PC-9 (cell line): ENCODE data around the gene LSP1. TPM values are rescaled to one million over a fixed set of nuclear protein-coding genes. Genes with fewer than 3 reads are reported as not detected.

Experiments
- BruUV-seq: library from RNA; stranded (reverse); fragments of 400-500 nt; replicated peaks from 2 replicates; lab custom pipeline; 2021; lab: Mats Ljungman, UMichigan
- CTCF ChIA-PET: fragments of 300-600 bp; sonication (Branson Sonifier 250); formaldehyde crosslinking; loops from one replicate; lab custom pipeline; 2022; ENCODE audit warnings: antibody characterized with exemption; lab: Charles Lee
- POLR2A ChIA-PET: fragments of 300-600 bp; sonication (Branson Sonifier 250); formaldehyde crosslinking; loops from one replicate; lab custom pipeline; 2022; ENCODE audit warnings: antibody characterized with exemption; ENCODE audit not compliant: unreplicated experiment; lab: Charles Lee
- DNase-seq, 2 experiments: peaks; one replicate each; pipeline versions ENCODE4 v3.0.0 to v3.0.0-alpha.2; 2015 to 2022; ENCODE audit warnings: mixed read lengths in 1 of 2
- H2AFZ ChIP-seq: fragments of 200-600 bp; sonication (generic); 2 replicates; pipeline ENCODE4 v1.8.1; 2017; ENCODE audit warnings: antibody characterized with exemption
- H3F3A ChIP-seq: fragments of 200-600 bp; sonication (generic); 2 replicates; pipeline ENCODE4 v1.8.1; 2017; ENCODE audit warnings: antibody characterized with exemption, mild to moderate bottlenecking, low read depth; ENCODE audit not compliant: insufficient read depth
- H3K27ac ChIP-seq: fragments of 200-600 bp; sonication (generic); 2 replicates; pipeline ENCODE4 v1.6.1; 2016; ENCODE audit warnings: mixed run types
- H3K27me3 ChIP-seq: fragments of 200-600 bp; sonication (generic); 2 replicates; pipeline ENCODE4 v1.6.1; 2016; ENCODE audit warnings: low read depth, mixed run types; ENCODE audit not compliant: insufficient read depth
- H3K36me3 ChIP-seq: fragments of 200-600 bp; sonication (generic); 2 replicates; pipeline ENCODE4 v1.6.1; 2016; ENCODE audit warnings: low read depth, mixed run types
- H3K4me1 ChIP-seq: fragments of 200-600 bp; sonication (generic); replicated peaks from 2 replicates; pipeline ENCODE4 v1.6.1; 2016; ENCODE audit warnings: mixed run types; ENCODE audit not compliant: insufficient read depth
- H3K4me2 ChIP-seq: fragments of 200-600 bp; sonication (generic); 2 replicates; pipeline ENCODE4 v1.6.1; 2017; ENCODE audit warnings: mixed run types
- H3K4me3 ChIP-seq: fragments of 200-600 bp; sonication (generic); 2 replicates; pipeline ENCODE4 v1.6.1; 2016; ENCODE audit warnings: mixed run types
- H3K79me2 ChIP-seq: fragments of 200-600 bp; sonication (generic); 2 replicates; pipeline ENCODE4 v1.6.1; 2017; ENCODE audit warnings: low read depth, mixed run types
- H3K9me2 ChIP-seq: fragments of 200-600 bp; sonication (generic); 2 replicates; pipeline ENCODE4 v1.8.1; 2017; ENCODE audit warnings: mild to moderate bottlenecking; ENCODE audit not compliant: insufficient read depth
- H3K9me3 ChIP-seq: fragments of 200-600 bp; sonication (generic); 2 replicates; pipeline ENCODE4 v1.8.1; 2016; ENCODE audit warnings: low read depth; ENCODE audit not compliant: insufficient read depth
- H4K20me1 ChIP-seq: fragments of 200-600 bp; sonication (generic); 2 replicates; pipeline ENCODE4 v1.8.1; 2017; ENCODE audit not compliant: insufficient read depth
- CTCF ChIP-seq: fragments of 200-600 bp; sonication (generic); conservative IDR thresholded peaks from 2 replicates; pipeline ENCODE4 v1.6.1; 2017; ENCODE audit warnings: mixed run types, antibody characterized with exemption, mild to moderate bottlenecking, moderate library complexity
- EZH2 ChIP-seq: fragments of 200-600 bp; sonication (generic); IDR thresholded peaks from 2 replicates; pipeline ENCODE4 v1.8.0; 2017; ENCODE audit warnings: antibody characterized with exemption, low read depth
- intact Hi-C: fragments of 100-400 bp; cut with micrococcal nuclease; formaldehyde crosslinking; loops from one replicate; pipeline ENCODE4 v1.10.0; 2022; ENCODE audit not compliant: unreplicated experiment
- total RNA-seq: library from RNA; stranded (reverse); gene quantifications from 2 replicates; pipeline ENCODE4 v1.2.3, GENCODE V29; 2021

Gene LSP1
- total RNA-seq, 1 experiment from 2014 or later: 2.6 TPM

GRCh38 chr11:1936781-1937615, 84.1 kb downstream of the LSP1 start:
- Histone ChIP-seq H3K4me2 (no peak overlapping the region), H3K4me3 (no peak overlapping the region), H2AFZ (no peak overlapping the region), H3K36me3 (no peaks in the 10 kb centered on the region), H3K79me2 (no peaks in the 10 kb centered on the region), H3K27me3 (peaks cover 39% of the 10 kb centered on the region), H3K9me3 (no peaks in the 10 kb centered on the region), H3K4me1 (no peaks in the 10 kb centered on the region), H4K20me1 (no peaks in the 10 kb centered on the region), H3F3A (no peaks in the 10 kb centered on the region), H3K27ac (no peak overlapping the region), H3K9me2 (no peaks in the 10 kb centered on the region)
- BruUV-seq: no TSS peak
- TF ChIP-seq CTCF (no peak), EZH2 (no peak)
- intact Hi-C loops: no loop called here
- no peak for DNase-seq
- POLR2A ChIA-PET: interaction anchor here (0.6 kb wide), 1 partner anchor 783 kb away, joined by 4 read pairs; no protein-coding TSS in a partner anchor
- CTCF ChIA-PET: interaction anchor here (0.6 kb wide), 1 partner anchor 303 kb away, joined by 3 read pairs; no protein-coding TSS in a partner anchor

GRCh38 chr11:1937616-1938342, 84.9 kb downstream of the LSP1 start:
- no peaks in the 10 kb centered on the region for H3K9me3 ChIP-seq
- H3F3A ChIP-seq: no peaks in the 10 kb centered on the region
- no peak overlapping the region for H2AFZ ChIP-seq
- no peaks in the 10 kb centered on the region for H3K36me3 ChIP-seq
- BruUV-seq: no TSS peak
- no peak overlapping the region for H3K4me3 ChIP-seq
- no peak overlapping the region for H3K4me2 ChIP-seq
- intact Hi-C loops: no loop called here
- no peak overlapping the region for H3K27ac ChIP-seq
- POLR2A ChIA-PET: interaction anchor here (0.6 kb wide), 1 partner anchor 784 kb away, joined by 4 read pairs; no protein-coding TSS in a partner anchor
- no peak for TF ChIP-seq CTCF
- no peak for TF ChIP-seq EZH2
- no peaks in the 10 kb centered on the region for H3K4me1 ChIP-seq
- H3K79me2 ChIP-seq: no peaks in the 10 kb centered on the region
- H3K9me2 ChIP-seq: no peaks in the 10 kb centered on the region
- no peaks in the 10 kb centered on the region for H4K20me1 ChIP-seq
- H3K27me3 ChIP-seq: peaks cover 37% of the 10 kb centered on the region
- DNase-seq: no peak
- CTCF ChIA-PET: no interaction called here

GRCh38 chr11:1938343-1939005, 85.6 kb downstream of the LSP1 start:
- no peaks in the 10 kb centered on the region for H3F3A ChIP-seq
- no peaks in the 10 kb centered on the region for H3K9me3 ChIP-seq
- H3K9me2 ChIP-seq: no peaks in the 10 kb centered on the region
- no peaks in the 10 kb centered on the region for H3K79me2 ChIP-seq
- no peak overlapping the region for H2AFZ ChIP-seq
- ChIA-PET POLR2A (no interaction called here), CTCF (no interaction called here)
- H3K4me3 ChIP-seq: no peak overlapping the region
- BruUV-seq: no TSS peak
- intact Hi-C loops: no loop called here
- H3K4me1 ChIP-seq: no peaks in the 10 kb centered on the region
- peaks cover 33% of the 10 kb centered on the region for H3K27me3 ChIP-seq
- H3K27ac ChIP-seq: no peak overlapping the region
- TF ChIP-seq CTCF: no peak
- no peaks in the 10 kb centered on the region for H4K20me1 ChIP-seq
- no peaks in the 10 kb centered on the region for H3K36me3 ChIP-seq
- no peak overlapping the region for H3K4me2 ChIP-seq
- no peak for DNase-seq
